ENCODE measurements around the gene MRPL16. TPM values are rescaled to one million over a fixed set of nuclear protein-coding genes. Genes with fewer than 3 reads are reported as not detected.

MRPL16 gene
- total RNA-seq, 6 experiments from 2014 or later = 45.7 to 51.0 (median 48.6) TPM

- no peak for DNase-seq
- no peaks in the 10 kb centered on the region for H3K9me3 Mint-ChIP-seq
- no peak overlapping the region for H3K27ac Mint-ChIP-seq
- H3K4me3 Mint-ChIP-seq = no peak overlapping the region
- peaks cover 20% of the 10 kb centered on the region for H3K4me1 Mint-ChIP-seq (ENCODE audit: low read depth)
- H3K27me3 Mint-ChIP-seq (ENCODE audit: insufficient read depth) = no peaks in the 10 kb centered on the region
- peaks cover 9% of the 10 kb centered on the region for H3K36me3 Mint-ChIP-seq (ENCODE audit: low read depth)
- TF ChIP-seq, protein P1, sequence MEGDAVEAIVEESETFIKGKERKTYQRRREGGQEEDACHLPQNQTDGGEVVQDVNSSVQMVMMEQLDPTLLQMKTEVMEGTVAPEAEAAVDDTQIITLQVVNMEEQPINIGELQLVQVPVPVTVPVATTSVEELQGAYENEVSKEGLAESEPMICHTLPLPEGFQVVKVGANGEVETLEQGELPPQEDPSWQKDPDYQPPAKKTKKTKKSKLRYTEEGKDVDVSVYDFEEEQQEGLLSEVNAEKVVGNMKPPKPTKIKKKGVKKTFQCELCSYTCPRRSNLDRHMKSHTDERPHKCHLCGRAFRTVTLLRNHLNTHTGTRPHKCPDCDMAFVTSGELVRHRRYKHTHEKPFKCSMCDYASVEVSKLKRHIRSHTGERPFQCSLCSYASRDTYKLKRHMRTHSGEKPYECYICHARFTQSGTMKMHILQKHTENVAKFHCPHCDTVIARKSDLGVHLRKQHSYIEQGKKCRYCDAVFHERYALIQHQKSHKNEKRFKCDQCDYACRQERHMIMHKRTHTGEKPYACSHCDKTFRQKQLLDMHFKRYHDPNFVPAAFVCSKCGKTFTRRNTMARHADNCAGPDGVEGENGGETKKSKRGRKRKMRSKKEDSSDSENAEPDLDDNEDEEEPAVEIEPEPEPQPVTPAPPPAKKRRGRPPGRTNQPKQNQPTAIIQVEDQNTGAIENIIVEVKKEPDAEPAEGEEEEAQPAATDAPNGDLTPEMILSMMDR (IDR thresholded peaks at IDR 0.05) = no peak
Measured at GRCh38 chr11:59771605-59772004, 39.0 kb downstream of the MRPL16 start.

DNA sequence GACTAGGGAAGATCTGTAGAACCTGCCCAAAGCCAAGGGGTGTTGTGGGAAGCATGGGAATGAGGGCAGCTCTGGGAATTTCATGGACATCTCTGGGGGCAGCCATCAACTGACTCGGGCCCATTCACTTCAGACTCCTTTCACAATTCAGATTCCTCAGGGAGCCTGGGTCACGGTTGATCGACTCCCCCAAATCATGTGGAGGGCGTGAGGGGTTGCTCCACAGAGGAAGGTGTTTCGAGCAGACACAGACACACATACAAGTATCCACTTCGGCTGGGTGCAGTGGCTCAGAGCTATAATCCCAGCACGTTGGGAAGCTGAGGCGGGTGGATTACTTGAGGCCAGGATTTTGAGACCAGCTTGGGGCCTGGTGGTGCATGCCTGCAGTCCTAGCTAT, 39.7 kb downstream of the MRPL16 start:
- H3K36me3 Mint-ChIP-seq (ENCODE audit: low read depth) = peaks cover 4% of the 10 kb centered on the region; the same call in 1 of the 2 replicates
- no peaks in the 10 kb centered on the region for H3K27me3 Mint-ChIP-seq (ENCODE audit: insufficient read depth)
- peaks cover 17% of the 10 kb centered on the region for H3K4me1 Mint-ChIP-seq (ENCODE audit: low read depth)
- TF ChIP-seq, protein P1 (IDR thresholded peaks at IDR 0.05) = no peak
- DNase-seq = no peak
- H3K4me3 Mint-ChIP-seq = no peak overlapping the region
- no peak overlapping the region; the same call in 1 of the 2 replicates for H3K27ac Mint-ChIP-seq
- no peaks in the 10 kb centered on the region for H3K9me3 Mint-ChIP-seq

DNA sequence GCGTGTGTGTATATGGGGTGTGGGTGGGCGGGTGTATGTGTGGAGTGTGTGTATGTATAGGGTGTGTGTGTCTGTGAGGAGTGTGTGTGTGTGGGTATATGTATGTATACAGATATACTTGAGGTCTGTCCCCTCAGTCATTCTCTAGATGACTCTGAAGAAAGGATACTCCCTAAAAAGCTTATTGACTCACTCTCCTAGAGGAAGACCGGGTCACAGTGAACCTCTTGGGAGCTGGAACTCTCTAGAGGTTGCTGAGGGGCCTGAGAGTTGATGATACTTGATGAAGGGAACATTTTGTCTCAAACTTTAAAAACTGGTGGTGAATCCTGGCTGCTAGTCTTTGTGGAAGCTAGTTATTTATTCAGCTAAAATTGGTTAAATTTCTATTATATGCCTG, 40.3 kb downstream of the MRPL16 start:
- Mint-ChIP-seq H3K36me3 (ENCODE audit: low read depth) (no peaks in the 10 kb centered on the region), H3K4me1 (ENCODE audit: low read depth) (peaks cover 16% of the 10 kb centered on the region), H3K27ac (no peak overlapping the region; the same call in 1 of the 2 replicates)

DNA sequence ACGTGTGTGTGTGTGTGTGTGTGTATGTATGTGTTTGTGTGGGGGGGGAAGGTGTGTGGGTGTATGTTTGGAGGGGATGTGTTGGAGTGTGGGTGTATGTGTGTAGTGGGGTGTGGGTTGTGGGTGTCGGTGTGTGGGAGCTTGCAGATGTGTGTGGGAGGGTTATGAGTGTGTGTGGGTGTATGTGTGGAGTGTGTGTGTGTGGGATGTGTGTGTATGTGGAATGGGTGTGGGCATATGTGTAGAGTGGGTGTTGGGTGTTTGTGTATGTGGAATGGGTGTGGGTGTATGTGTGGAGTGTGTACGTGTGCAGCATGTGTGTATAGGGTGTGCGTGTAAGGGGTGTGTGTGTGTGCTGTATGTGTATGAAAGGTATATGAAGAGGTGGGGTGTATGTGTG, 40.8 kb downstream of the MRPL16 start:
- Mint-ChIP-seq H3K27ac (no peak overlapping the region), H3K9me3 (no peaks in the 10 kb centered on the region), H3K4me1 (ENCODE audit: low read depth) (peaks cover 20% of the 10 kb centered on the region), H3K4me3 (no peak overlapping the region), H3K36me3 (ENCODE audit: low read depth) (no peaks in the 10 kb centered on the region), H3K27me3 (ENCODE audit: insufficient read depth) (no peaks in the 10 kb centered on the region)
- no peak for DNase-seq
- TF ChIP-seq, protein P1 (IDR thresholded peaks at IDR 0.05) = no peak

More for the DNA sequence above, 40.3 kb downstream of the MRPL16 start:
- Mint-ChIP-seq H3K4me3 (no peak overlapping the region), H3K27me3 (ENCODE audit: insufficient read depth) (no peaks in the 10 kb centered on the region), H3K9me3 (no peaks in the 10 kb centered on the region)
- TF ChIP-seq, protein P1 (IDR thresholded peaks at IDR 0.05) = no peak
- no peak for DNase-seq

GRCh38 chr11:59769111-59769510, 41.5 kb downstream of the MRPL16 start:
- Mint-ChIP-seq H3K27me3 (ENCODE audit: insufficient read depth) (no peaks in the 10 kb centered on the region), H3K27ac (no peak overlapping the region), H3K36me3 (ENCODE audit: low read depth) (no peaks in the 10 kb centered on the region), H3K9me3 (no peaks in the 10 kb centered on the region), H3K4me3 (no peak overlapping the region), H3K4me1 (ENCODE audit: low read depth) (peaks cover 28% of the 10 kb centered on the region)
- TF ChIP-seq, protein P1 (IDR thresholded peaks at IDR 0.05) = no peak
- no peak for DNase-seq

DNA sequence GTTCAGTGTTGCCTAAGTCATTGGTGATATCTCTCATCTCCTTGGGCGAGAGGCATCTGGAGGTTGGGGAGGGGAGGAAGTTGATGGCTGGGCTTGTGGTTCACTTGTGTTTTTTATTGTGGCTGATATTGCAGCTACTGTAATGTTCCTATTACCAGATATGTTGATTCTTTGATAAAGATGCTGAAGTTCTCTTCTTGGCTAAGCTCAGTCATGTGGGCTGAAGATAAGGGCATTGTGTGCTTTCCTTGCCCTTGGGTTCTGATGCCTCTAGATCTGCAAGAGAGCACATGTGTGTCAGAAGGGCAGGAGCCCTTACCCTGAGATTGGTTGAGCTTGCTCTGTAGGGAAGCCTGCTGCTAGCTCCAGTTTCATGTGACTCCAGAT, 43.4 kb downstream of the MRPL16 start:
- peaks cover 33% of the 10 kb centered on the region for H3K4me1 Mint-ChIP-seq (ENCODE audit: low read depth)
- H3K27ac Mint-ChIP-seq = no peak overlapping the region
- no peak for DNase-seq

More for the DNA sequence above, 43.4 kb downstream of the MRPL16 start:
- Mint-ChIP-seq H3K9me3 (no peaks in the 10 kb centered on the region), H3K36me3 (ENCODE audit: low read depth) (peaks cover 8% of the 10 kb centered on the region; the same call in 1 of the 2 replicates), H3K27me3 (ENCODE audit: insufficient read depth) (no peaks in the 10 kb centered on the region; the same call in 1 of the 2 replicates), H3K4me3 (no peak overlapping the region)
- TF ChIP-seq, protein P1 (IDR thresholded peaks at IDR 0.05) = no peak
